Uterus (tissue), 4 donors: Measurements from ENCODE around the gene FAM151A. TPM values are rescaled to one million over a fixed set of nuclear protein-coding genes. Genes with fewer than 3 reads are reported as not detected.

Source experiments
- DNase-seq, 2 donors: peaks; one replicate each; pipeline ENCODE4 v3.0.0-alpha.2; 2019 to 2020
- H3K27ac ChIP-seq, 2 donors: fragments of 200-600 bp; sonication (generic); 1 replicate in 1 of 2; 2 replicates in 1 of 2; pipeline ENCODE4 v1.5.1; 2016 to 2018
- H3K27me3 ChIP-seq, 2 donors: fragments of 200-600 bp; sonication (generic); one replicate each; pipeline ENCODE4 v1.5.1; 2018 to 2019; ENCODE audit warnings: control low read depth in 1 of 2
- H3K36me3 ChIP-seq, 2 donors: fragments of 200-600 bp; sonication (generic); one replicate each; pipeline ENCODE4 v1.5.1; 2019; ENCODE audit warnings: control low read depth in 1 of 2
- H3K4me1 ChIP-seq, 2 donors: fragments of 200-600 bp; sonication (generic); one replicate each; pipeline ENCODE4 v1.5.1; 2018 to 2019; ENCODE audit warnings: control low read depth in 1 of 2
- H3K4me3 ChIP-seq, 2 donors: fragments of 200-600 bp; sonication (generic); 1 replicate in 1 of 2; 2 replicates in 1 of 2; pipeline ENCODE4 v1.5.1; 2018 to 2019; ENCODE audit warnings: mild to moderate bottlenecking in 1 of 2
- H3K9me3 ChIP-seq, 2 donors: fragments of 200-600 bp; sonication (generic); one replicate each; pipeline ENCODE4 v1.5.1; 2019; ENCODE audit warnings: control low read depth in 1 of 2
- POLR2A ChIP-seq, 2 donors: fragments of 450-650 bp; IDR thresholded peaks; one replicate each; pipeline ENCODE4 v1.6.1; 2016; ENCODE audit warnings: antibody characterized with exemption in 2 of 2, mild to moderate bottlenecking in 1 of 2, moderate library complexity in 1 of 2
- intact Hi-C: fragments of 100-400 bp; cut with DNase I; formaldehyde crosslinking; loops from one replicate; pipeline ENCODE4 v1.15.1; 2023; ENCODE audit warnings: low total_unique reads
- total RNA-seq, 4 donors: library from RNA; depleted of rRNA in 3 of 4; stranded (reverse); fragments of >200 nt in 3 of 4; gene quantifications; one replicate each; pipeline versions ENCODE4 v1.1.0 to v1.2.4, GENCODE V29; 2014 to 2023
- TF ChIP-seq, protein P1 (sequence below), 4 experiments: fragments of 200-600 bp in 2 of 4; fragments of 450-650 bp in 2 of 4; sonication (generic) in 2 of 4; IDR thresholded peaks; one replicate each; pipeline ENCODE4 v1.5.1; 2016 to 2019; ENCODE audit warnings: antibody characterized with exemption in 4 of 4, mild to moderate bottlenecking in 2 of 4, moderate library complexity in 1 of 4
- donor health status: DM: yes; HTN: yes; CAD: no.

The FAM151A gene
- total RNA-seq, 4 donors from 2014 or later: not detected

DNA sequence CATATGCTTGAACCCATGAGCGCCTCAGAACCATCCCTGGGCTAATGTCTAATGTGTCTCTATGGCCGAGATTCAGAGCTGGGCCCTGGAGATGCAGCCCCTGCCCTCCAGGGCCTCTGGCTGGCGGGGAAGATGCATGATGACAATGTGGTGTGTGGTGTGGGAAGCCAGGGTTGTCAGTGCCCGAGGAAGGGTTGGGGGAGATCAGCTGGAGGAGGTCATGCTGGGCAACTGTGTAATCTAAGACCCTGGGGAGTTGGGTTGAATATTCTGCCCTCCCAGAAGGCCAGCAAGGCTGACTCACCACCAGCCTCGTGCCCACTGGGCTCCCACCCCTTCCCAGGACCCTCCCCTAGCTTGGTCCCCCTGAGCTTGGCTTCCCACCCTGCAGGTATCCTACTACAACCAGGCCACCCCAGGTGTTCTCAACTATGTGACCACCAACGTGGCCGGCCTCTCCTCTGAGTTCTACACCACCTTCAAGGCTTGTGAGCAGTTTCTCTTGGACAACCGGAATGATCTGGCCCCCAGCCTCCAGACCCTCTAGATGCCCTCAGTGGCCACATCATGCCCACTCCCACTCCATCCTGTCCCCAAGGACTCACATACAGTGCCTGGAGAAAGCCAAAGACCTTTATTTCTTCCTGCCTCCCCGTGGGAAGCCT is 14.6 kb downstream of the FAM151A start:
- Histone ChIP-seq H3K27ac (no peak overlapping the region), H3K27me3 (no peaks in the 10 kb centered on the region), H3K4me1 (no peaks in the 10 kb centered on the region), H3K4me3 (no peak overlapping the region), H3K36me3 (no peaks in the 10 kb centered on the region), H3K9me3 (no peaks in the 10 kb centered on the region)
- TF ChIP-seq, protein P1, sequence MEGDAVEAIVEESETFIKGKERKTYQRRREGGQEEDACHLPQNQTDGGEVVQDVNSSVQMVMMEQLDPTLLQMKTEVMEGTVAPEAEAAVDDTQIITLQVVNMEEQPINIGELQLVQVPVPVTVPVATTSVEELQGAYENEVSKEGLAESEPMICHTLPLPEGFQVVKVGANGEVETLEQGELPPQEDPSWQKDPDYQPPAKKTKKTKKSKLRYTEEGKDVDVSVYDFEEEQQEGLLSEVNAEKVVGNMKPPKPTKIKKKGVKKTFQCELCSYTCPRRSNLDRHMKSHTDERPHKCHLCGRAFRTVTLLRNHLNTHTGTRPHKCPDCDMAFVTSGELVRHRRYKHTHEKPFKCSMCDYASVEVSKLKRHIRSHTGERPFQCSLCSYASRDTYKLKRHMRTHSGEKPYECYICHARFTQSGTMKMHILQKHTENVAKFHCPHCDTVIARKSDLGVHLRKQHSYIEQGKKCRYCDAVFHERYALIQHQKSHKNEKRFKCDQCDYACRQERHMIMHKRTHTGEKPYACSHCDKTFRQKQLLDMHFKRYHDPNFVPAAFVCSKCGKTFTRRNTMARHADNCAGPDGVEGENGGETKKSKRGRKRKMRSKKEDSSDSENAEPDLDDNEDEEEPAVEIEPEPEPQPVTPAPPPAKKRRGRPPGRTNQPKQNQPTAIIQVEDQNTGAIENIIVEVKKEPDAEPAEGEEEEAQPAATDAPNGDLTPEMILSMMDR (IDR thresholded peaks at IDR 0.05): no peak
- no peak for TF ChIP-seq POLR2A (IDR thresholded peaks at IDR 0.05)
- intact Hi-C loops: no loop called here
- peak in 1 of 2 donors; percentile 12 for DNase-seq

DNA sequence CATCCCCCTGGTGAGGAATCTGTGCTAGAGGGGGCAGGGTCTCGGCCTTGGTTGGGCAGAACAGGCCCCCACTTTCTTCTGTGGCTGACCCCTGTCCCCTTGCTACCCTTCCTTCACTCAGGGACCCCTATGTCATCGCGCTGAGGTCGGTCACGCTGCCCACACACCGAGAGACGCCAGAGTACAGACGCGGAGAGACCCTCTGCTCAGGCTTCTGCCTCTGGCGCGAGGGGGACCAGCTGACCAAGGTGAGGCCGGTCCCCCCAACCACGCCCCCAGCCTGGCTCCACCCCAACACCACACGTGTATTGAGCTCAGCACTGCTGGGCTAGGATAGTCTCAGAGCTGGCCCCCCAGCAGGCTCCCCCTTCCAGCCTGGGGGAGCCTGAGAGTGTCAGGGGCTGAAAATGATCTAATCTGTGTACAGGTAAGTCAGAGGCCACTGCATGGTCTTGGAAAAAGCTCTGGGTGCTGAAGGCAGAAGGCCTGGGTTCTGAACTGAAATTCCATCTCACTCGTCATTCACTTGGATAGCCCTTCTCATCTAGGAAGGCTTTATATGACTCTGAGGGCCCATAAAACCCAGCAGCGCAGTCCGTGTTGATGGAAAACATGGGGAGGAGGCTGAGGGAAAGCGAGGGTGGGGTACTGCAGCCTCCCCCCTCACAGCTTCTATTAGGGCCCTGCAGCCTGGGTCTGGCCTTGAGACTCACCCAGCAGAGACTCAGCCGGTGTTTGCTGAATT is 15.3 kb downstream of the FAM151A start:
- TF ChIP-seq, protein P1 (IDR thresholded peaks at IDR 0.05): no peak
- TF ChIP-seq POLR2A (IDR thresholded peaks at IDR 0.05): no peak
- H3K4me1 ChIP-seq: no peaks in the 10 kb centered on the region
- no peaks in the 10 kb centered on the region for H3K9me3 ChIP-seq
- no peaks in the 10 kb centered on the region for H3K36me3 ChIP-seq
- intact Hi-C loops: no loop called here
- no peak overlapping the region for H3K4me3 ChIP-seq
- no peak overlapping the region for H3K27ac ChIP-seq
- DNase-seq: no peak
- H3K27me3 ChIP-seq: no peaks in the 10 kb centered on the region

DNA sequence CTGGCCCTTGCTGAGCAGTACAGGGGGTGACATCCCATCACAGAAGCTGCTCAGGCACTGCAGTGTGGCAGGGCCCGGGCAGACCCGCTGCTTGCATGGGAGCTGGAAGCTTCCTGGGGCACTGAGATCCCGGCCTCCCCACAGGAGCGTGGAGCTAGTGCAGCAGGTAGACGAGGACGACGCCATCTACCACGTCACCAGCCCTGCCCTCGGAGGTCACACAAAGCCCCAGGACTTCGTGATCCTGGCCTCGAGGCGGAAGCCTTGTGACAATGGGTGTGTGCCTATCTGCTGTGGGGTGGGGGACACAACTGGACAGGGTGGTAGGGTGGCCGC is 16.4 kb downstream of the FAM151A start:
- TF ChIP-seq, protein P1 (IDR thresholded peaks at IDR 0.05): no peak
- TF ChIP-seq POLR2A (IDR thresholded peaks at IDR 0.05): no peak
- Histone ChIP-seq H3K9me3 (no peaks in the 10 kb centered on the region), H3K36me3 (no peaks in the 10 kb centered on the region), H3K4me1 (no peaks in the 10 kb centered on the region), H3K27ac (no peak overlapping the region), H3K4me3 (no peak overlapping the region), H3K27me3 (no peaks in the 10 kb centered on the region)
- intact Hi-C loops: no loop called here
- no peak for DNase-seq

DNA sequence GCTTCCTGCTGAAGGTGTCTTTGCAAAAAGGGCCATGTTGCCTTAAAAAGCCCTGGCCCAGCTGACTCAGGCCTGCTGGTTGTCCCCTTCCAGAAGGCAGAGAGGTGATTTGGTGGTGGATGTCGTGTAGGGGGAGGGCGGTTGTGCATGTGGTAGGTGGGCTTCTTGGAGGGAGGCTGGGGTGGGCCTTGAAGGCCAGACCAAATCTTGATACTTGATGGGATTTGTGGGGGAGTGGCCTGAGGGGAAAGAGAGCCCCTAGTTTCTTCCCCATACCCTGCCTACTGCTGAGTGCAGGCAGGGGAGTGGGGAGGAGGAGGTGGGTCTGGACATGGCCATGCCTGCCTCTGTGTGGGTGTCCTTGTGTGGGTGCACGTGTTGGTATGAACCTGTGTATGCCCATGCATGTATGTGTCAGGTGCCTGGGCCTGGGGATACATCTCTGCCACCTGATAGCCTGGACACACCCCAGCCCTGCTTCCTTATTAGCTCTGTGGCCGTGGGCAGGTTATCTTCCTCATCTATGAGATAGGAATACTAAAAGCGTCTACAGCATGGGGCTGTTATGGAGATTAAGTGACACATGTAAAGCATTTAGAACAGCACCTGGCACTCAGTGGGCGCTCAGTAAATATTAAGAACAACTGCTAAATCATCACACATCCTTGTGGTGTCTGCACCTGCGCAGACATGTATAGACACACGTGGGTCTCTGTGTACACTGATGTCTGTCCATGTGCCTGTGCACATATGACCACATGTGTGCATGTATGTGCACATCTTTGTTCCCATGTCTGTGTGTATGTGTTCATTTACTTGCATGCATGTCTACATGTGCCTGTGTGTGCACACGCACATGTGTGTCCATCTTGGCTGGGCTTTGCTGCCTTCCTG is 17.0 kb downstream of the FAM151A start:
- TF ChIP-seq, protein P1 (IDR thresholded peaks at IDR 0.05): no peak
- no peak for TF ChIP-seq POLR2A (IDR thresholded peaks at IDR 0.05)
- no peak overlapping the region for H3K4me3 ChIP-seq
- no peak overlapping the region for H3K27ac ChIP-seq
- no peaks in the 10 kb centered on the region for H3K4me1 ChIP-seq
- no peak for DNase-seq
- no peaks in the 10 kb centered on the region for H3K9me3 ChIP-seq
- H3K27me3 ChIP-seq: no peaks in the 10 kb centered on the region
- H3K36me3 ChIP-seq: no peaks in the 10 kb centered on the region
- intact Hi-C loops: no loop called here
